ENCODE data around the gene TBC1D9.

Gene TBC1D9

GRCh38 chr4:140719686-140720085 lies 36.5 kb downstream of the TBC1D9 start:
- DNase-seq = no peak

GRCh38 chr4:140719022-140719421 lies 37.2 kb downstream of the TBC1D9 start:
- no peak for DNase-seq

- no peak for DNase-seq
These were observed 37.8 kb downstream of the TBC1D9 start for GRCh38 chr4:140718241-140718952.

- no peak for DNase-seq
These were observed 38.9 kb downstream of the TBC1D9 start for GRCh38 chr4:140717313-140717712.

GRCh38 chr4:140715119-140715518 lies 41.1 kb downstream of the TBC1D9 start:
- no peak for DNase-seq

GRCh38 chr4:140711910-140712309 lies 44.3 kb downstream of the TBC1D9 start:
- no peak for DNase-seq

GRCh38 chr4:140710908-140711622 lies 45.1 kb downstream of the TBC1D9 start:
- DNase-seq = no peak

GRCh38 chr4:140707325-140707724 lies 48.9 kb downstream of the TBC1D9 start:
- DNase-seq = no peak

- no peak for DNase-seq
These were observed 49.5 kb downstream of the TBC1D9 start for GRCh38 chr4:140706665-140707064.

GRCh38 chr4:140706276-140706625 lies 49.9 kb downstream of the TBC1D9 start:
- DNase-seq = no peak

GRCh38 chr4:140705625-140706275 lies 50.4 kb downstream of the TBC1D9 start:
- no peak for DNase-seq

GRCh38 chr4:140704964-140705363 lies 51.2 kb downstream of the TBC1D9 start:
- DNase-seq = no peak

GRCh38 chr4:140704392-140704960 lies 51.7 kb downstream of the TBC1D9 start:
- DNase-seq = no peak

- no peak for DNase-seq
These were observed 52.7 kb downstream of the TBC1D9 start for GRCh38 chr4:140703463-140703862.

- DNase-seq = no peak
These were observed 54.0 kb downstream of the TBC1D9 start for GRCh38 chr4:140702096-140702757.

GRCh38 chr4:140701071-140701470 lies 55.1 kb downstream of the TBC1D9 start:
- no peak for DNase-seq

- no peak for DNase-seq
These were observed 58.2 kb downstream of the TBC1D9 start for GRCh38 chr4:140697709-140698560.

GRCh38 chr4:140695483-140695882 lies 60.7 kb downstream of the TBC1D9 start:
- DNase-seq = no peak

GRCh38 chr4:140693562-140693961 lies 62.6 kb downstream of the TBC1D9 start:
- no peak for DNase-seq

- peak in 1 of 2 experiments; percentile 76 for DNase-seq
These were observed 64.8 kb downstream of the TBC1D9 start for GRCh38 chr4:140691369-140691768.

GRCh38 chr4:140690093-140690492 lies 66.1 kb downstream of the TBC1D9 start:
- no peak for DNase-seq

- no peak for DNase-seq
These were observed 66.6 kb downstream of the TBC1D9 start for GRCh38 chr4:140689623-140690022.

Data from cerebellar nuclear complex (tissue), 1 donor.